ENCODE results near the gene ALDH3B1.

ALDH3B1 gene

DNA sequence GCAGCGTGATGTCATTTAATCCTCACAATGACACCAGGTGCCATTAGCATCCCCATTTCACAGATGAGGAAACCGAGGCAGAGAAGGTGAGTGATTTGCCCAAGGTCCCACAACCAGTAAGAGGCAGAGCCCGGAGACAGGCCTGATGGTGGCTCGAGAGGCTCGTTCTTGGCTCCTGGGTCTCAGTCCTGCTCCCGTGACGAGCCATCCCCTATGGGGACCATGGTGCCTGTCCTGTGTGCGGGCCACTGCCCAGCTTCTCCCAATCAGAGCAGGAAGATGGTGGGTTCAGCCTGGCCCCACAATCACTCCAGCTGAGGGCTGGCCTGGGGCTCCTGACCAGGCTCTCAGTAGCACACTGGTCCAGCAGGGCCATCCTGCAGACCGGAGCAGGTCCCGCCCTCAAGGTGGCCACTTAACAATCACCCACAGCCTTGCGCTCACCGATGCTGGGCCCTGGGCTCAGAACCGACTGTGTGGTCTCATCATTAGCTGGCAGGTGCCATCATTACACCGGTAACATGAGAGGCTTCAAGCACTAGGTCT is 3.6 kb downstream of the ALDH3B1 start:
- DNase-seq (ENCODE audit: low spot score): no peak

DNA sequence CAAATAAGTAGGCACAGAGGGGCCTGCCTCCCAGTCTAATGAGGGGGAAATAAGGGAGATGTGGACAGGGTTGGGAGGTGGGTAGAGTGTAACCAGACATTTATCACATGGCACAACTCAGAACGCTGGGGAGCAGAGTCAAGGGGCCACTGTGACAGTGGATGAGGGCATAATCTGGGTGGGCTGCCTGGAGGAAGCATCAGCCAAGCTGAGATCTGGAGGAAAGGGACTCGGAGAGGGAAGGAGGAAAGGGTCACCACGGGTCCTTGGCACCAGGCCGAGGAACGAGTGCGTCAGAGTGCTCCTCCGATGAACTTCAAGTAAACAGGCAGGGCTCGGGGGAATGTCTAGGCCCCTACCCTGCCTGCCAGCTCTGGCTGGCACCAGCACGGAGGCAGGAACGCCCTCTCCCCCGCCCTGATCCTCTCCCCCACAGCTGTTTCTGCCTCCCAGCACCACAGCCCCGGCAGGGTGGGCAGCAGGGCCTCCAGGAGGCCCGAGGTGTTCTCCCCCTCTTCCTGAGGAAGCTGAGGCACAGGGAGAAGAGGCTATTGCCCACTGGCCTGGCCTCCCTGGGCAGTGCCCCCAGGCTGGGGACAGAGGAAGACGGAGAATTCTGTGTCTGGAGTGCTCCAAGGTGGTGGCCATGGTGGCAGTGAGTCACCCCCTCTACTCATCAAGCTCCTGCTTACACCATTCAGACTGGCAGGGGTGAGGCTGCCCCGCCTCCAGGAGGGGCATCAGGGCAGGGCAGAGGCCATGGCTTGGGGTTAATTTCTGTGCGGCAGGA is 4.2 kb downstream of the ALDH3B1 start:
- DNase-seq (ENCODE audit: low spot score): no peak

DNA sequence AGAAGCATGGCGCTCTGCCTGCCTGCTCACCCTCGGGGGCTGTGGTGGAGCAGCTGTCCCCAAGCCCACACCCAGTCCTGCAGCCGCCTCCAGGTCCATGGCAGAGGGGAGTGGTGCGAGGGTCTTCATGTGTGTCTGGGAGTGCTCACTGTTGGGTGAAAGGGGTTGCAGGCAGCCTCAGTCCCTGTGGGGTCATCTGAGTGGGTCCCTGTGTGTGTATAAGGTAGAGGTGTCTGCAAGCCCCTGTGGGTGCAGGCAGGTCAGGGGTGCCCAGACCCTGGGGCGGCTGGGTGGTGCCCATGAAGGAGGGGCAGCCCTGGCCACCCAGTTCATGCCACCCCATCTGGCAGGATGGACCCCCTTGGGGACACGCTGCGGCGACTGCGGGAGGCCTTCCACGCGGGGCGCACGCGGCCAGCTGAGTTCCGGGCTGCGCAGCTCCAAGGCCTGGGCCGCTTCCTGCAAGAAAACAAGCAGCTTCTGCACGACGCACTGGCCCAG is 4.9 kb downstream of the ALDH3B1 start:
- DNase-seq (ENCODE audit: low spot score): no peak

DNA sequence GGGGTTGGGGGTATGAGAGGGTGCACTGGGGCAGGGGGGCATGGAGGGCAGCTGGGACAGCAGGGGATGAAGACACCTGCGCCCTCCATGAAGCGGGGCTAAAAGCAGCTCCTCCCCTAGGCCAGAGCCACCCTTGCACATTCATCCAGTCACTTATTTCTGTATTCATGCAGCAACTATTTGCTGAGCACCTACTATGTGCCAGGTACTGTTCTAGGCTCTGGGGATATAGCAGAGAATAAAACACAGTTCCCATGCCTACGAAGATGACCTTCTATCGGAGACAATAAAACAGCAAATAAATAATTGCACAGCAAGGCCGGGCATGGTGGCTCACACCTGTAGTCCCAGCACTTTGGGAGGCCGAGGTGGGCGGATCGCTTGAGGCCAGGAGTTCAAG is 5.3 kb downstream of the ALDH3B1 start:
- no peak for DNase-seq (ENCODE audit: low spot score)

DNA sequence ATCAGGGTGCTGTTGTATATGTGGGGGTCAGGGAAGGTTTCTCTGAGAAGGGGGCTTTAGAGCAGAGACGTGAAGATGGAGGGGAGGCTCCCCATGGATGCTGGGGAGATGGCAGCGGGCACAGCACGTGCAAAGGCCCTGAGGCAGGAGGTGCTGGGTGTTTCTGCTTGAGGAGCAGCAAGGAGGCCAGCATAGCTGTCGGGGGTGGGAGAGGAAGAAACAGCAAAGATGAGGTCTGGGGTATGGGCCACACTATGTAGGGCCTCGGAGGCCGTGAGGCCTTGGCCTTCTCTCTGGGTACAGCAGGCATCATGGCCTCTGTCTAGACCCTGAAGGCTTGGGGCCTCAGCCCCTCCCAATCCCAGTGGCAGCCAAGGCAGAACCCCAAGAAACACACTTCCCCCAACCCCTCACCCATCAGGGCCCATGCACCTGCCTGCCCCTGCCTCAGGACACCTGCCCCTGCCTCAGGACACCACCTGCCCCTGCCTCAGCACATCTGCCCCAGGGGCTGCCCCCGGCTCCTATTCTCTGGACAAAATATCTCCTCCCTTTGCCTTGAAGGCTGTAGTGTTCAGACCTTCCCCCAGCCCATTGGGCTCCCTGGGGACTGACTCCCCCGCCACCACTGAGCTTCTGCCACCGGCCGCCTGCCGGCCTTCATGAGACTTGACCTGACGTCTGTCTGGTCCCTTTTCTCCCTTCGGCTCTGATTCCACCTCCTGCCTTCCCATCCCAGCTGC is 6.2 kb downstream of the ALDH3B1 start:
- no peak for DNase-seq (ENCODE audit: low spot score)

DNA sequence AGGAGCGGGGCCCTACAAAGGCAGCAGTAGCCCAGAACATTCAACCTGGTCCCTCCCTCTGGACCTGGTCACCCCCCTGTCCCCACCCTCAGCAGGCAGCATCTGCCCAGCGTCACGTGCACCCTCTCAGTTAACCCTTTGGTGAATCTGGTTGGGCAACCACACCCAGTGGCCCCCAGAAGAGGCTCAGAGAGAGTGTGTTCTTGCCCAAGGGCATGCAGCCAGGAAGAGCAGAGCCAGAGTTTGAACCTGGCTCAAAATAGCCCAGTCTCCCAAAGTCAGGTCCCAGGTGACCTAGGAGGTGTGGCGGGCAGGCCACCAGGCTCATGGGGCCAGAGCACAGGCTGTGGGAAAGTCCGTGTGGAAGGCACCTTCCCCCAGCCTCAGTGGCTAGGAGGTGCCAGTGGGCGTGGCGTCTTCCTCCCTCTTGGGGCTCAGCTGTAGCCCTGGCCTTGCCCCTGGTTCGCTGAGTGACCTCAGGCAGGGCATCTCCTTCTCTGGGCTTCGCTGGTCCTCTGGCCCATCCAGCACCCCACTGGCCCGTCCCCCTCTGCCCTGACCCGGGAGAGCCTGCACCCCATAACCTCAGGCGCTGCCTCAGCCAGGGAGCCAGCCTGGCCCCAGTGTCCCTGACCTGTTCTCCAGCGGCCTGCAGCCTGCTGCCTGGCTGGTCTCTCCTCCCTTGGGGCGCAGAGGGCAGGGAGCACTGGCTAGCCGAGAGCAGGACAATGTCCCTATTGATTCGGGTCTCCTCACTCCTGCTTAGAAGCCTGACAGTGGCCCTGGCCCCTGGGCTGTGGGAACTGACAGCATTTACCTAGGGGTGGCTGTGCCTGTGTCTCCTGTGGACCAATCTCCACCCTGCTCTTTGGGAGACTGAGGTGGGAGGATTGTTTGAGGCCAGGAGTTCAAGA is 7.0 kb downstream of the ALDH3B1 start:
- DNase-seq (ENCODE audit: low spot score): no peak

DNA sequence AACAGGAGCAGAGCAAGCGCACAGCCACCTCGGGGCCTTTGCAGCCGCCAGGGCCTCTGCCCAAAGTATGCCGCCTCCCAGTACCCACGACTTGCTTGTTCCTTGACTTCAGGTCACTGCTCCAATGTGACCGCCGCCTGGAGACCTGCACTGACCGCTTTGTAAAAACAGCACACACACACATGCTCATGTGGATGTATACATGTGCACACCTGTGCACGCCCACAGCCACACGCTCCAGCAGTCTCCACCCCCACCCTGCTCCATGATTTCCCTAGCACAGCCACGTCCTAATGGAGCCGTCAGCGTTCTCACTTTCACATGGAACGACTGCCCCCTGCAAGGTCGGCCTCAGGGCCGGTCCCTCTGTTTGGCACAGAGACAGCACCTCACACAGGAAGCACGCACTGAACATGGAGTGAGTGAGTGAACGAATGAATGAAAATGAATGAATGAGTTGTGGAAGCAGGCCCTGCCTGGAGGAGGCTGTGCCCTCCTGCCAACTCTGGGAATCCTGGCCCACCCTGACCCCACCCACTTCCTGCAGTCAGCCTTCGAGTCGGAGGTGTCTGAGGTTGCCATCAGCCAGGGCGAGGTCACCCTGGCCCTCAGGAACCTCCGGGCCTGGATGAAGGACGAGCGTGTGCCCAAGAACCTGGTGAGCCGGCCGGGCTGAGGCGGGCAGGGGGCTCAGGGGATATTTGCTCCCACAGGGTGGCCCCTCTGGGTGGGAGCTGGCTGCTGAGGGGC is 8.0 kb downstream of the ALDH3B1 start:
- no peak for DNase-seq (ENCODE audit: low spot score)

DNA sequence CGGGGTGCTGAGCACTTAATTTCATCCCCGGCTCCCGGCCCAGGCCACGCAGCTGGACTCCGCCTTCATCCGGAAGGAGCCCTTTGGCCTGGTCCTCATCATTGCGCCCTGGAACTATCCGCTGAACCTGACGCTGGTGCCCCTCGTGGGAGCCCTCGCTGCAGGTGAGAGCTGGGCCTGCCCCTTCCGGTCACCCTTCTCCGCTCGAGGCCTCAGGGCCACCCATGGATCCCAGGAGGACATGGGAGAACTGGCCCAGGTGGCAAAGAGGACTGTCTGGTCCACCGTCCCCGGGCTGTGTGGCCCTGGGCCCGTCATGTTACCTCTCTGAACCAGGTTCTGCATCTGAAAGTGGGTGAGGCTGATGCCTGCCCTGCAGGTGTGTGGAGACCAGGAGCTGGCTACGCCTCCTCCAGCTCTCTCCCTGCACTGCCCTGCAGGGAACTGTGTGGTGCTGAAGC is 8.6 kb downstream of the ALDH3B1 start:
- no peak for DNase-seq (ENCODE audit: low spot score)

DNA sequence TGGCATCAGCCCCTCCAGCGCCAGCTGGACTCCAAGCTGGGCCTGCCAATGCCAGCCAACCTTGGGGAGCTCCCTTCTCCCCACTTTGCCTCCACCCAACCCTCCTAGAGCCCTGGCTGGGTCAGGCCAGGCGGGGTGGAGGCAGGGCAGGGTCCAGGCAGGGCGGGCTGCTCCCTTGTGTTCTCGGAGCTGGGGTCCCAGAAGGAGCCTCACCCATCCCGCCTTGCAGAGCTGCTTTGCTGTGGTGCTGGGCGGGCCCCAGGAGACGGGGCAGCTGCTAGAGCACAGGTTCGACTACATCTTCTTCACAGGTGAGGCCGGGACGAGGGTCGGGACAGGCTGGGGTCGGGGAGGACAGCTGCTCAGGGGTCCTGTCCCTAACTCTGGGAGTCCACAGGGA is 9.4 kb downstream of the ALDH3B1 start:
- no peak for DNase-seq (ENCODE audit: low spot score)

DNA sequence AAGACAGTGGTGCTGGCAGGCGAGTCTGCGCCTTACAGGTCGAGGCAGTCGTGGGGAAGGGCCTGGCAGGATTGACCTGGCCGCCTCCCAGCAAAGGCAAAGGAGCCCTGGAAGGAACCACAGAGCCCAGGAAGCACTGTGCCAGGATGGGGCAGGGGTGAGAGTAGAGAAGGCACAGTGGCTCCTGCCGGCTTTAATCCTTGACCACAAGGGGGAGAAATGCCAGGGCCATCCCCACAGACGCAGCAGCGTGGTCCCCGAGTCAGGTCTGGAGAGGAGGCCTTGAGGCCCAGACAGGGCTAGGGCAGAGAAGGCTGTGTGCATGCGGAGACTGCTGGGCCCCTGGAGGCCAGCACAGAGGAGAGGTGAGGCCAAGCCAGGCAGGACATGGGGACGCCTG is 10.4 kb downstream of the ALDH3B1 start:
- no peak for DNase-seq (ENCODE audit: low spot score)

DNA sequence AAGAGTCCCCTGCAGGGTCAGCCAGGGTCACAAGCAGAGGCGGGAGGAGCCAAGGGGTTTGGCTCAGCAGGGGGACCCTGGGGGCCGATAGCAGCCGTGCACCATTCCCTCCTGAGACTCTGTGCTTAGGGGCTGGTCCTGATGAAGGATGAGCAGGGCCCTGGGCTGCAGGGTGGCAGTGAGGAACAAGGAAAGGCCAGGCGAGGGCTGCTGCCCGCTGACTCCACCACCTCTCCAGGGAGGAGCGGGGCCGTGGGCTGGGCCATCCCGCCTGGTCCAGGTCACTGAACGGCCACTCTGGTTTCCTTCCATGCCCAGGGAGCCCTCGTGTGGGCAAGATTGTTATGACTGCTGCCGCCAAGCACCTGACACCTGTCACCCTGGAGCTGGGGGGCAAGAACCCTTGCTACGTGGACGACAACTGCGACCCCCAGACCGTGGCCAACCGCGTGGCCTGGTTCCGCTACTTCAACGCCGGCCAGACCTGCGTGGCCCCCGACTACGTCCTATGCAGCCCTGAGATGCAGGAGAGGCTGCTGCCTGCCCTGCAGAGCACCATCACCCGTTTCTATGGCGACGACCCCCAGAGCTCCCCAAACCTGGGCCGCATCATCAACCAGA is 11.2 kb downstream of the ALDH3B1 start:
- no peak for DNase-seq (ENCODE audit: low spot score)

DNA sequence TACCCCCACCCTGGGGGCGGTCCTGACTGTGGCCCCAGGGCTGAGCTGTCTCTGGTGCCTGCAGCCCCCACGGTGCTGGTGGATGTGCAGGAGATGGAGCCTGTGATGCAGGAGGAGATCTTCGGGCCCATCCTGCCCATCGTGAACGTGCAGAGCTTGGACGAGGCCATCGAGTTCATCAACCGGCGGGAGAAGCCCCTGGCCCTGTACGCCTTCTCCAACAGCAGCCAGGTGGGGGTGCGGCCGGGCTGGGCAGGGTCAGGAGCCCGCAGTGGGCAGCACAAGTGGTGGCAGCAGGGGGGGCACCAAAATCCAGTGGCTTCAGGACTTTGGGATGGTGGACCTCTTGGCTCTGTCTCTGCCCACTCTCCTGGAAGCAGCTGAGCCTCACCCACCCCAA is 12.4 kb downstream of the ALDH3B1 start:
- DNase-seq (ENCODE audit: low spot score): no peak

DNA sequence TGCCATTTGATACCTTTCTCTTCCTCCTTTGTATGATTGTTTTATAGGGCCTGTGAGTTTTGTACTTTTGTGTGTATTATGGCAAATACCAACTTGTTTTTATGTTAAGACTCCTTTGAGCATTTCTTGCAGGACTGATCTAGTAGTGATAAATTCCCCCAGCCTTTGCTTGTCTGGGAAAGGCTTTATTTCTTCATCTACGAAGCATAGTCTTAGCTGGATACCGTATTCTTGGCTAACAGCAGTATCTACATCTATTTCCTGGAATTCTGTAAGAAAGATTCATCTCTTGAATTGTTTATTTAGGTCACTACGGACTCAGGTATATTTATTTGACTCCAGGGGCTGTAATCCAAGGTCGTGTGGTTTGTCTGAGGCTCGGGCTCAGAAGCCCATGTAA is 14.4 kb downstream of the ALDH3B1 start:
- DNase-seq (ENCODE audit: low spot score): no peak

DNA sequence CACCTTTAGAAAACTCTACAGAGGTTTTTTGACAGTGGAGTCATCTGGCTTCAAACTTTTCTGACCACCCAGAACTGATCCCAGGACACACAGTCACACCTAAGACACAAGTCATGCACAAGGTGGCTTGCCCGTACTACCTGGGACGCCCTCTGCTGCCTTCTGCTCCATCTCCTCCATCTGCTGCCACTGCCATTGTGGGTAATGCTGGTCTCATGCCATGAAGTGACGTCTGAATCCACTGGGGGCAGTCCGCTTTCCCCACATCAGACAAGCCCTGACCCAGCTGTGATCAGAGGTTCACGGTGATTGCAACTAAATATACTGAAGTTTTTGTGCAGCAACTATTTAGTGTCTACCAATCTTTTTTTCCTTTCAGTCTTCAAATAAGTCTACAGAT is 14.9 kb downstream of the ALDH3B1 start:
- DNase-seq (ENCODE audit: low spot score): no peak

DNA sequence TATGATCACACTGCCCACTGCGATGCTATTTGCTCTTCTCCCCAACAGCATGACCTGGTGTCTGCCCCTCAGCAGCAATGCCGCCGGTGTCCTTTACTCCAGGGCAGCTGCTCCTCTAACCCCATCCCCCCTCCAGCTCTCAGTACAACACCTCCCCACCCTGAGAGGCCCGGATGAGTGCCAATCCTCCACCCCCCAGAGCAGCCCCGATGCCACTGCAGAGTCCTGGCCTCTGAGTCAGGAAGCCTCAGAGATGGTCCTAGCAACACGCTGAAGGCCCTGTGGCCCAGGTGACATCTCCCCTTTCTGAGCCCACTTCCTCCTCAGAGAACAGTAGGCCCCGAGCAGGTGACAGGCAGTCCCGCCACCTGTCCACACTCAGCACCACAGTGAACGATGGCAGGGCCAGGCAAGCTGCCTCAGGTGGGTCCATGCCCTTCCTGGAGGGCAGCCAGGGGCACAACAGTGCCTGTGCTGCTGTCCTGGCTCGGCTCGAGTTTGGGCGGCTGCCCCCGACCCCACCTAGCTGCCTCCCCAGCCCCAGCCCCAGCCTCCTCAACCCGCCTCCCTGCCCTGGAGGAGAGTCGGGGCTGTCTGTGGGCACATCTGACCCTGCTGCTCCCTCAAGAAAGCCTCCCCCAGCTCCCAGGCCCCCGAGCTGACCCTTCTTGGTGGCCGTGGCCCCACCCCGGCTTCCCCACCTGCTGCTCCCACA is 16.4 kb downstream of the ALDH3B1 start:
- no peak for DNase-seq (ENCODE audit: low spot score)

DNA sequence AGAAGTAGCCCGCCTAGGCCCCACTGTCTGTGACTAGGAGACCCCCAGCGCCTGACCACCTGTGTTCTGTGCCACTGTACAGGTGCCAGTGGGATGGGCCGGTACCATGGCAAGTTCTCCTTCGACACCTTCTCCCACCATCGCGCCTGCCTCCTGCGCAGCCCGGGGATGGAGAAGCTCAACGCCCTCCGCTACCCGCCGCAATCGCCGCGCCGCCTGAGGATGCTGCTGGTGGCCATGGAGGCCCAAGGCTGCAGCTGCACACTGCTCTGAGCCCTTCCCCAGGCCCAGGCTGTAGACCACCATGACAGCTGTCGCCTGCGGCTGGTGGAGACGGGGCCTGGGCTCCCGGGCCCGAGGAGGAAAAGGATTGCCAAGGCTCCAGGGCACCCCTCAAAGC is 17.5 kb downstream of the ALDH3B1 start:
- no peak for DNase-seq (ENCODE audit: low spot score)

DNA sequence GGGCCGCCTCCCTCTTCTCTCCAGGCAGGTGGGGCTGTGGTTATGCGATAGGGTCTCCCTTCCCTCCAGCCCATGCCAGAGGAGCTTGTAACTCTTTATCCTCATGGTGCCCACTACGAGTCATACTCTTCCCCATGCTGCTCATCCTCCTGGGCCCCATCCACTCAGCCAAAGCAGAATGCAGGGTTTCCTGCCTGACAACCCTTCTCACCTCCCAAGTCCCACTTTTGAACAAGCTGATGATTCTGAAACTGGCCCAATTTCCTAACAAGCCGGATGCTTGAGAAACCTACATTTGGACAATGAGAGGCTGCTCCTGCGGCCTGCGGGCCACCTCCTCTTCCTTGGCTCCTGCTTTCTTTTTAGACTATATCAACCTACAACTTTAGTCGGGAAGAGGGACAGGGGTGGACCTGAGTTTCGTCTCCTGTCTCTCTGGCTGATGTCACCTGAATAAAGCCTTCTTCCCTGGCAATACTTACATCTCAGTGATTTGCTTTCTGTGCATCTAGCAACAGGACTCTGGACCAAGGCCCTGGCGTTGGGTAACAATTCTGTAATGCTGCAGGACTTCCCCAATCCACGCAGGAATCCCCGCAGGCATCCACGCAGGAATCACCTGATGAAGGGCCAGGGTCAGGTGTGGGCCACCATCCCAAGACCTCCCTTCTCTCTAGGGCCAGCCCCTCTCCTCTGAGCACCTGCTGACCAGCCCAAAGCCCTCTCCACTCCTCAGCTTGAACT is 18.8 kb downstream of the ALDH3B1 start:
- DNase-seq (ENCODE audit: low spot score): no peak

DNA sequence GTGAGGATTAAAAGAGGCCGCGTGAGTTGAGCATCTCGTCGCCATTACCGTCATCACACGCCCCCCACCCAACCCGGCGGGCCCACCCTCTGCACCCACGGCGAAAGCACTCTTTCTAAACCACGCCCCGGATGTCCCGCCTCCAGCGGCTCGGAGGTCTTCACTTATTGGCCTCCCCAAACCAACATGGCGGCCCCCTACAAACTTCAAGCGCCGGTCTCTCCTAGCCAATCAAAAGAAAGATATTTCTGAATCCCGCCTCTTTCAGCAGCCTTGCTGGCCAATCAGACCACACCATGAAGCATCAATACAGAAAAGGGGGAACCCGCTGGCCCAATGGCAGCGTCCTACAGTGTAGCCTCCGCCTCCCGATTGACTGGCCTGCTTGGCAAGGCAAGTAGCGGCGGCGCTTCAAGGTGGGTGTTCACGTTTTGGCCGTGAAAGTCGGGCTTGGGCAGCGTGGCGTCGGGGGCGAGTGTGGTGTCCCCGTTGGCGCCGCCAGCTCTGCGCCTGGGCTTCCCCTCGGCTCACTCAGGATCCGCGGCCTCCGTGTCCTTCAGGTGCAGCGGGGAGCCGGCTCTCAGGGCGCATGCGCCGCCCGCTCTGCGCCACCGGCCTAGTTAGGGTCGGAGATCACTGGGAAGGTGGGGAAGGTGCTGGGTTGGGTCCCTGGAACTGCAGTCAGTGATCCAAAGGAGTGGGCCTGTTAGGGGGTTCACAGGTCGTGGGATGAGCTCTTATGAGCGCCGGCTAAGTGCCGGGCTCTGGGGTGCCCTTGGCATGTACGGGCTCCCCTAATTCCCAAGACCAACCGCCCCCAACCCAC is 20.4 kb downstream of the ALDH3B1 start, which contains the start of gene NDUFS8:
Gene NDUFS8, plus strand, starts transcription at position 364 of the 826 bp plus-strand sequence. CDS start 1,471 bp downstream, outside the sequence.
- DNase-seq (ENCODE audit: low spot score): peak; percentile 100
